ENCODE data around the gene EPS8L2. TPM values are rescaled to one million over a fixed set of nuclear protein-coding genes. Genes with fewer than 3 reads are reported as not detected.

Gene EPS8L2
- total and polyA plus RNA-seq, 9 of the 15 experiments (the other 6 are each of a cell fraction or from before 2014, with no cell fraction given) = 0.75 to 17.0 (median 3.7) TPM

GRCh38 chr11:695538-696248 is 10.3 kb upstream of the EPS8L2 start, which contains the start of gene TMEM80 (continued):
- TF ChIP-seq PHF20 (IDR thresholded peaks at IDR 0.05; ENCODE audit: partially characterized antibody) (peak; percentile 30), ZNF639 (CRISPR knock-in tag; conservative IDR thresholded peaks at IDR 0.05 in 1 of 2, IDR thresholded peaks at IDR 0.05 in 1 of 2) (peak in 1 of 2 experiments; percentile 96; a peak in 2 of 4 replicates), NCOA1 (IDR thresholded peaks at IDR 0.05; ENCODE audit: low read depth) (no peak), ZNF165 (CRISPR knock-in tag; IDR thresholded peaks at IDR 0.05; ENCODE audit: borderline replicate concordance) (no peak), ZBTB40 (IDR thresholded peaks at IDR 0.05) (peak; percentile 53), ZBTB40 (CRISPR knock-in tag; IDR thresholded peaks at IDR 0.05) (no peak), E2F5 (CRISPR knock-in tag; IDR thresholded peaks at IDR 0.05) (peak; percentile 77; the same call in 1 of the 2 replicates), SUPT5H (IDR thresholded peaks at IDR 0.05) (peak; percentile 82)
